ENCODE data around the gene FOXC1.

Gene FOXC1

GRCh38 chr6:1611322-1611571 is 1.5 kb downstream of the FOXC1 start:
- H3K4me1 Mint-ChIP-seq (ENCODE audit: low read depth) = peaks cover 37% of the 10 kb centered on the region

GRCh38 chr6:1611572-1612298 is 2.0 kb downstream of the FOXC1 start:
- Mint-ChIP-seq H3K9me3 (ENCODE audit: low read depth) (no peaks in the 10 kb centered on the region), H3K27me3 (peaks cover 40% of the 10 kb centered on the region), H3K27ac (peak overlapping the region; percentile 50), H3K36me3 (no peaks in the 10 kb centered on the region), H3K4me3 (peak overlapping the region; percentile 86), H3K4me1 (ENCODE audit: low read depth) (peaks cover 34% of the 10 kb centered on the region)

More at GRCh38 chr6:1611322-1611571, 1.5 kb downstream of the FOXC1 start:
- H3K27ac Mint-ChIP-seq = no peak overlapping the region
- no peak overlapping the region for H3K4me3 Mint-ChIP-seq
- no peaks in the 10 kb centered on the region for H3K9me3 Mint-ChIP-seq (ENCODE audit: low read depth)
- no peaks in the 10 kb centered on the region for H3K36me3 Mint-ChIP-seq
- peaks cover 40% of the 10 kb centered on the region for H3K27me3 Mint-ChIP-seq

DNA sequence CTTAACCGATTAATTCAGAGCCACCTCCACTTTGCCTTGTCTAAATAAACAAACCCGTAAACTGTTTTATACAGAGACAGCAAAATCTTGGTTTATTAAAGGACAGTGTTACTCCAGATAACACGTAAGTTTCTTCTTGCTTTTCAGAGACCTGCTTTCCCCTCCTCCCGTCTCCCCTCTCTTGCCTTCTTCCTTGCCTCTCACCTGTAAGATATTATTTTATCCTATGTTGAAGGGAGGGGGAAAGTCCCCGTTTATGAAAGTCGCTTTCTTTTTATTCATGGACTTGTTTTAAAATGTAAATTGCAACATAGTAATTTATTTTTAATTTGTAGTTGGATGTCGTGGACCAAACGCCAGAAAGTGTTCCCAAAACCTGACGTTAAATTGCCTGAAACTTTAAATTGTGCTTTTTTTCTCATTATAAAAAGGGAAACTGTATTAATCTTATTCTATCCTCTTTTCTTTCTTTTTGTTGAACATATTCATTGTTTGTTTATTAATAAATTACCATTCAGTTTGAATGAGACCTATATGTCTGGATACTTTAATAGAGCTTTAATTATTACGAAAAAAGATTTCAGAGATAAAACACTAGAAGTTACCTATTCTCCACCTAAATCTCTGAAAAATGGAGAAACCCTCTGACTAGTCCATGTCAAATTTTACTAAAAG is 2.7 kb downstream of the FOXC1 start:
- peaks cover 42% of the 10 kb centered on the region for H3K27me3 Mint-ChIP-seq
- no peaks in the 10 kb centered on the region for H3K36me3 Mint-ChIP-seq
- H3K4me1 Mint-ChIP-seq (ENCODE audit: low read depth) = peaks cover 27% of the 10 kb centered on the region
- peak overlapping the region; percentile 86 for H3K4me3 Mint-ChIP-seq
- no peaks in the 10 kb centered on the region for H3K9me3 Mint-ChIP-seq (ENCODE audit: low read depth)
- peak overlapping the region; percentile 50 for H3K27ac Mint-ChIP-seq

DNA sequence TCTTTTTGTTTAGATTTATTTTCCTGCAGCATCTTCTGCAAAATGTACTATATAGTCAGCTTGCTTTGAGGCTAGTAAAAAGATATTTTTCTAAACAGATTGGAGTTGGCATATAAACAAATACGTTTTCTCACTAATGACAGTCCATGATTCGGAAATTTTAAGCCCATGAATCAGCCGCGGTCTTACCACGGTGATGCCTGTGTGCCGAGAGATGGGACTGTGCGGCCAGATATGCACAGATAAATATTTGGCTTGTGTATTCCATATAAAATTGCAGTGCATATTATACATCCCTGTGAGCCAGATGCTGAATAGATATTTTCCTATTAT is 3.2 kb downstream of the FOXC1 start:
- Mint-ChIP-seq H3K9me3 (ENCODE audit: low read depth) (no peaks in the 10 kb centered on the region), H3K4me1 (ENCODE audit: low read depth) (peaks cover 23% of the 10 kb centered on the region), H3K27ac (no peak overlapping the region), H3K4me3 (peak overlapping the region; percentile 86), H3K36me3 (no peaks in the 10 kb centered on the region), H3K27me3 (peaks cover 45% of the 10 kb centered on the region)

- H3K27ac Mint-ChIP-seq = no peak overlapping the region
- no peaks in the 10 kb centered on the region for H3K36me3 Mint-ChIP-seq
- peaks cover 20% of the 10 kb centered on the region for H3K4me1 Mint-ChIP-seq (ENCODE audit: low read depth)
- no peaks in the 10 kb centered on the region for H3K9me3 Mint-ChIP-seq (ENCODE audit: low read depth)
- peak overlapping the region; percentile 49 for H3K4me3 Mint-ChIP-seq
- peaks cover 45% of the 10 kb centered on the region for H3K27me3 Mint-ChIP-seq
Measured at GRCh38 chr6:1613346-1613687, 3.6 kb downstream of the FOXC1 start.

GRCh38 chr6:1613688-1614447 is 4.2 kb downstream of the FOXC1 start:
- Mint-ChIP-seq H3K36me3 (no peaks in the 10 kb centered on the region), H3K27ac (no peak overlapping the region), H3K27me3 (peaks cover 45% of the 10 kb centered on the region)

GRCh38 chr6:1614448-1615150 is 4.9 kb downstream of the FOXC1 start:
- Mint-ChIP-seq H3K27ac (no peak overlapping the region), H3K4me1 (ENCODE audit: low read depth) (peaks cover 16% of the 10 kb centered on the region), H3K36me3 (no peaks in the 10 kb centered on the region), H3K4me3 (no peak overlapping the region), H3K9me3 (ENCODE audit: low read depth) (no peaks in the 10 kb centered on the region), H3K27me3 (peaks cover 45% of the 10 kb centered on the region)

More at GRCh38 chr6:1613688-1614447, 4.2 kb downstream of the FOXC1 start:
- Mint-ChIP-seq H3K4me1 (ENCODE audit: low read depth) (peaks cover 16% of the 10 kb centered on the region), H3K4me3 (no peak overlapping the region), H3K9me3 (ENCODE audit: low read depth) (no peaks in the 10 kb centered on the region)

DNA sequence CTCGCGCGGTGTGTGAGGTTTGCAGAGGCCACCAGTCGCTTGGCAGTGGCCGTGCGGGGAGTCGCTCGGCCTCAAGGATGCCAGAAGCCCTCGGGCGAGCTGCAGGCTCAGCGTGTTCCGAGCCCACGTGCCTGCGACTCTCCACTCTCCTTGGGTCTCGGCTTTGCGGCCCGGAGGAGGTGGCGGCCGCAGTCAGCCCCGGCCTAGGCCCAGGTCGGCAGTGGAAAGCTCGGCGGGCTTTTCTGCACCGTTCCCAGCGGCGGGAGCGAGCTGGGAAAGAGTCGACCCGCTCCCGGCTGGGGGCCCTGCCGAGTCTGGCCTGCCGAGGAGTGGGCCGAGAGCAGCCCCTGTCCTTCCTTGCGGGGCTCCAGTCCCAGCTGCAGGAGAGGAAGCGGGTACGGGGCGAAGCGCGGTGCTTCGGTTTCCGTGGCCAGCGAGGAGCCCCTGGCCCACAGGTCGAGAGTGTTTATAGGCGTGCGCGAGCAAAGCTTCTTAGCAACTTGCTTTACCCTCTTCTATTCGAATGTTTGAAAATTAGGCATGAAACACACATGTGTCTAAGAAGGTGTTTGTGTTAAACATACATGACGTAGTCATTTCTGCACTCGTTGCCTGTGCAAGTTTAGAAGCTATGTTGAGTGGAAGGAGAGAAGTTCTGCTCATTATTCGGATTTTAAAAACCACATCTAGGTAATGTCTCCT is 5.6 kb downstream of the FOXC1 start:
- Mint-ChIP-seq H3K27ac (no peak overlapping the region), H3K36me3 (no peaks in the 10 kb centered on the region), H3K4me3 (no peak overlapping the region), H3K4me1 (ENCODE audit: low read depth) (peaks cover 16% of the 10 kb centered on the region), H3K27me3 (peaks cover 45% of the 10 kb centered on the region), H3K9me3 (ENCODE audit: low read depth) (no peaks in the 10 kb centered on the region)

DNA sequence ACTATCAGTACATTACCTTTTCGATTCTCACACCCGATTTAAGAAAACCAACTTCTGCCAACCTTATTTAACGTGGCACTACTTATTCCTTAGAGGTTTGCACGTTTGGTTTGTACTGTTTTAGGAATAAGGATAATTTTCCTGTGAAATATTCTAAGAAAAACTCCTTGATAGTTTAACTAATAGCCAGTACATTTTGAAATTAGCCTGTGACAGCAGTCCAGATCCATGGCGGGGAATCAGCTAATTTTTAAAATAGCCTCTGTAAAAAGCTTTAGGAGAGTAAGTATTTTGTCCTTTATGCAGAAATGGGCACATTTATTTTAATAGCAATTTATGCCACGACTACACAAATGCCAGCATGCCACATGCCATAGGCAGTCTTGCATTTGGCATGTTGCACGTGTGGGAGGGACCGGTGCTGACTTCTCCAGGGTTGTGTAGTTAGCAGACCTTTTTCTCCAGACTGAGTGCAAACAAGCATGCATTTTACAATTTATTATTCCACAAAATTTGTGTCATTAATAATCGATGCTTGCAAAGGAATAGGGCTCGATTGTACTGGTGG is 6.2 kb downstream of the FOXC1 start:
- Mint-ChIP-seq H3K27me3 (peaks cover 44% of the 10 kb centered on the region), H3K4me3 (no peak overlapping the region), H3K36me3 (no peaks in the 10 kb centered on the region), H3K9me3 (ENCODE audit: low read depth) (no peaks in the 10 kb centered on the region), H3K4me1 (ENCODE audit: low read depth) (peaks cover 13% of the 10 kb centered on the region), H3K27ac (no peak overlapping the region)

GRCh38 chr6:1616701-1617463 is 7.2 kb downstream of the FOXC1 start:
- Mint-ChIP-seq H3K27ac (no peak overlapping the region), H3K4me1 (ENCODE audit: low read depth) (peaks cover 12% of the 10 kb centered on the region), H3K9me3 (ENCODE audit: low read depth) (no peaks in the 10 kb centered on the region), H3K36me3 (peaks cover under 1% of the 10 kb centered on the region), H3K4me3 (no peak overlapping the region), H3K27me3 (peaks cover 46% of the 10 kb centered on the region)

- H3K4me3 Mint-ChIP-seq = no peak overlapping the region
- H3K27me3 Mint-ChIP-seq = peaks cover 43% of the 10 kb centered on the region
- H3K36me3 Mint-ChIP-seq = peaks cover 7% of the 10 kb centered on the region
- H3K4me1 Mint-ChIP-seq (ENCODE audit: low read depth) = peaks cover 6% of the 10 kb centered on the region
- no peak overlapping the region for H3K27ac Mint-ChIP-seq
- no peaks in the 10 kb centered on the region for H3K9me3 Mint-ChIP-seq (ENCODE audit: low read depth)
Measured at GRCh38 chr6:1617466-1618310, 8.0 kb downstream of the FOXC1 start.

DNA sequence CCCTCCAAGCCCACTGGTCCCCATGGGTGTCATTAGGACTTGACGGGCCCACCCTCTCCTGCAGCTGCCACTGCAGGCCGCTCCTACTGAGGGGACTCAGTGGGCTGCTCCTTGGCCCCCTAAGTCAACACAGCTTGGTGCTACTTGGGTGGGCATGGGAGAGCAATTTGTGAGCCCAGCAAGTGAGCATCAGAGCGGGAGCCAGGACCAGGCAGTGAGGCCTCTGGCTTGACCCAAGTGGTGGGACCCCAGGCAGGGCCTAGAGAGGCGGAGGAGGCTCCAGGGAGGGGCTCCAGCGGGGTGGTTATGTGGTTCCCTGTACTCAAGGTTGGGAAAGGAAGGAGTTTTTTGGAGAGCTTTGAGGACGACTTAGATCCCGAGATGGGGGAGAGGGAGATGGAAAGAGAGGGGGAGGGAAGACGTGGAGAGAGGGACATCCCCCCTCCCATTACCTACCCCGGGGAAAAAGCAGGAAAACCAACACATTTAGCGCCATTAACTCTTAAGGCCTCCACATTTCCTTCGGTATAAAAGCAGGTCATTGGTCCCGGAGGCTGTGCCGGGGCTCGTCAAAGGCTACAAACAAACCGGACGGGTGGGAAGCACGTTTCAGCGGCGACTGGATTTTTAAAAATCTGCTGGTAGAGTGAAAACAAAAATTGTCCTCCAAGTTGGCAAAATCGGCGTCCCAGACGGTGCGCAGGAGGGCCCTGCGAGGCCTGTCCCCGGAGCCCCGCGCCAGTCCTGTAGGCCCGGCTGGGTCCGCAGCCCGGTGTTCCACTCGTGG is 8.8 kb downstream of the FOXC1 start:
- Mint-ChIP-seq H3K27ac (no peak overlapping the region), H3K4me3 (no peak overlapping the region), H3K36me3 (peaks cover 14% of the 10 kb centered on the region), H3K4me1 (ENCODE audit: low read depth) (peaks cover 3% of the 10 kb centered on the region), H3K27me3 (peaks cover 37% of the 10 kb centered on the region), H3K9me3 (ENCODE audit: low read depth) (no peaks in the 10 kb centered on the region)
